Muscle of leg (tissue), 11 donors: ENCODE data around the gene IRF1. TPM values are rescaled to one million over a fixed set of nuclear protein-coding genes. Genes with fewer than 3 reads are reported as not detected.

Experiments
- DNase-seq: peaks from one replicate; pipeline ENCODE4 v3.0.0; 2013
- H3K27ac ChIP-seq: one replicate; pipeline ENCODE4 v1.5.1; 2013; ENCODE audit warnings: mild to moderate bottlenecking, low read length, control low read depth
- H3K27me3 ChIP-seq: one replicate; pipeline ENCODE4 v1.6.1; 2013; ENCODE audit warnings: low read length; ENCODE audit not compliant: control insufficient read depth, insufficient read depth
- H3K36me3 ChIP-seq: one replicate; pipeline ENCODE4 v1.6.1; 2013; ENCODE audit warnings: low read length; ENCODE audit not compliant: control insufficient read depth, insufficient read depth
- H3K4me1 ChIP-seq: one replicate; pipeline ENCODE4 v1.6.1; 2013; ENCODE audit warnings: low read length; ENCODE audit not compliant: control insufficient read depth, insufficient read depth
- H3K4me3 ChIP-seq: one replicate; pipeline ENCODE4 v1.5.1; 2013; ENCODE audit warnings: low read length, control low read depth
- H3K9me3 ChIP-seq: replicated peaks from 2 replicates; pipeline ENCODE4 v1.6.1; 2013; ENCODE audit warnings: low read depth, low read length; ENCODE audit not compliant: control insufficient read depth
- WGBS: methylation state at CpG from one replicate; pipeline ENCODE4 v1.1.5; 2013; ENCODE audit warnings: missing lambda C conversion rate; ENCODE audit not compliant: insufficient coverage; 5-methylcytosine and 5-hydroxymethylcytosine counted together
- polyA plus RNA-seq, 8 donors: library from polyadenylated mRNA; unstranded; fragments of 120-200 nt; gene quantifications; one replicate each; pipeline versions ENCODE4 v1.2.1 to v1.2.3, GENCODE V29; 2013; ENCODE audit warnings: inconsistent platforms in 1 of 8, low replicate concordance in 1 of 8; ENCODE audit not compliant: insufficient read length in 8 of 8, insufficient read depth in 1 of 8
- total RNA-seq: library from RNA; stranded (reverse); fragments of 120-200 nt; gene quantifications from one replicate; pipeline ENCODE4 v1.2.4, GENCODE V29; 2013

IRF1 gene
- total and polyA plus RNA-seq, 9 donors, result 3.7 to 12.8 (median 9.0) TPM

DNA sequence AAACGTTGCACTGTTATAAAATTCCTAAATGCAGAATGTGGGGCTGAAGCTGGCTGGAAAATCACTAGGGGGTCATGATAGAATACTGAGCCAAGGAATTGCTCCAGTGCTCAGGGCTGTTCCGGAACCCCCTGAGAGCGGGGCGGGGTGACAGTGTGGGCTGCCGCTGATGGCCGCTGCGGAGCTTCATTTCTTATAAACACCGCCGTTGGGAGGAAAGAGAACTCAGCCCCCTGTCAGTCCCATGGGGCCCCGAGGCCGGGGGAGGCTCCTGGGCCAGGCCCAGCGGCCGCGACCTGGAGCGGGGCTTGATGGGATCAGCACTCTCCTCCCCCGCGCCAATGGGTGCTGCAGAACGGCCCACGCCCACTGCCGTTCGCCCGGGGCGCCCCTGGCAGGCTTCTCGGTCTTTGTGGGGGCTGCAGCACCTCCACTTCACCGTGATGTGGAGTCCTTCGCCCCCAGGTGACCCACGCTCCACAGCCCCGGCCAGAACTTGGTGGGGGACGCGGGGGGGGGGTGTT, 5.2 kb upstream of the IRF1 start:
- H3K4me1 ChIP-seq, result peaks cover 47% of the 10 kb centered on the region
- peaks cover 2% of the 10 kb centered on the region for H3K27me3 ChIP-seq
- peak overlapping the region; percentile 98 for H3K27ac ChIP-seq
- H3K4me3 ChIP-seq, result peak overlapping the region; percentile 82
- WGBS, result under 1% methylated on average over 27 of the region's 30 CpGs
- no peaks in the 10 kb centered on the region for H3K9me3 ChIP-seq
- no peaks in the 10 kb centered on the region for H3K36me3 ChIP-seq
- DNase-seq, result peak; percentile 92

DNA sequence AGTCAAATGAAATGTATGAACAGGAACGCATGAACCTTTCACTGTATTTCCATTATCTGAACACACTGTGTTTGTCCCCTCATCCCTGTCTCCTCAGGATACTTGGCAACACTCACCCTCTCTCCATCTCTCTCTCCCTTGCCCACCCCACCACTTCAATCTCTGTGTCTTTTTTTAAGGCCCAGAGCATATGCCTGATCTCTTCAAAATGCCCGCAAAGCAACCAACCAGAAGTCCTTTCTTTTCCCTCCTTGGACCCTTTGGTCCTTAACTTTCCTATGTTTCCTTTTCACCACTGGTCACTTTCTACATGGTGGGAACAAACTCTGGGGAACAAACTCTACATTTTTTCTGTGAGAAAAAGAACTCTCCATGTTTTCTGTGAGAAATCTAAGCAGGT, 3.2 kb upstream of the IRF1 start:
- Histone ChIP-seq H3K27ac (no peak overlapping the region), H3K36me3 (peaks cover 5% of the 10 kb centered on the region), H3K4me3 (no peak overlapping the region), H3K9me3 (no peaks in the 10 kb centered on the region), H3K27me3 (peaks cover 2% of the 10 kb centered on the region), H3K4me1 (peaks cover 60% of the 10 kb centered on the region)
- peak; percentile 4 for DNase-seq
- WGBS, result 79% methylated on average over 2 of the region's 2 CpGs

DNA sequence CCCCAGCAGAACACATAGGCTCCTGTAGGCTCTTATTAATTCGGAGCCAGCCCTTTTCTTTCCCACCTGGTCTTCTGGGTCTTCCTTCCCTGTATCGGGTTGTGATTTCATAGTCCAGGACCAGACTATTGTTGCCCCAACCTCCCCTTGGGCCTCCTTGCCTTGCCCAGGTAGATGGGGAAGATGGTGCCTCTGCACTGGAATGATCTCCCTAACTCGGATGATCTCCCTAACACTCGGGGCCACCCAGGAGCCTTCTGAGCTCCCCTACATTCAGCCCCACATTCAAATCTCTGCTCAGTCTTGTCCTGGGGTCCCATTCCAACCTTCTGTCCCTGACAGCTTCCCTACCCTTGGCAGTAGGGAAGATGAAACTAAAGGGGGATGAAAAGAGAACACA, 2.7 kb upstream of the IRF1 start:
- WGBS, result no CpG with 5 or more reads among the region's 4 CpGs
- Histone ChIP-seq H3K4me1 (peaks cover 60% of the 10 kb centered on the region), H3K4me3 (no peak overlapping the region), H3K27me3 (peaks cover 2% of the 10 kb centered on the region), H3K27ac (no peak overlapping the region), H3K9me3 (no peaks in the 10 kb centered on the region), H3K36me3 (peaks cover 10% of the 10 kb centered on the region)
- peak; percentile 3 for DNase-seq

DNA sequence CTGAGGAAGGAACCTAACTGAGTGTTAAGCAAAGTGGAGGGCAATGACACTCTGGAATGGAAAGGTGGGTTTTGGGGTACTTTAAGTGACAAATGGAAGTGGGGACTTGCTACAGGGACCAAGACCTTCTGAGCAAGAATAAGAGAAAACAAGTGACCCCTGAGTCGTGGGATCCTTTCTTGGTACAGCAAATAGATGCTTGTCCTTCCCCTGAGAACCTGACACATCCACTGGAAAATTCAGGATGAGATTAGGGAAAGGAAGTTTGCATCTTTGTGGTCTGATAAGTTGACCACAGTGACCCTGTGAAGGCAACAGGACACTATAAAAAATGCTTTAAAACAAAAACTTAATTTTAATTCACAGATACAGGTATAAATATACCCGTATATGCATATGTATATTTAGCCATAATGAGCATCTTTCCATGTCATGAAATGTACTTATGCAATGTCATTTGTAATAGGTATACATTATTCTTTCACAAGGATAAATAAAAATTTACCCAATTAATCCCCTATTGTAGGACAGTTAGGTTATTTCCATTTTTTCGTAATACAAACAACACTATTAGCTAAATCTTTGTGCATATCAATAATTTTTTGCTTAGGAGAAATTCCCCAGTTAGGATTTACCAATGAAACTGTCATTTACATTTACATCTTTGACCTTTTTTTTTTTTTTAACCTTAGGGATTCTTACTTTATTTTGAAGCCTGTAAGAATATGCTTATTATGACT, 2.0 kb upstream of the IRF1 start:
- Histone ChIP-seq H3K27me3 (peaks cover 2% of the 10 kb centered on the region), H3K9me3 (no peaks in the 10 kb centered on the region), H3K36me3 (peaks cover 16% of the 10 kb centered on the region), H3K4me1 (peaks cover 59% of the 10 kb centered on the region), H3K4me3 (no peak overlapping the region), H3K27ac (no peak overlapping the region)
- DNase-seq, result peak; percentile 3
- WGBS, result 20% methylated on average over 1 of the region's 3 CpGs

DNA sequence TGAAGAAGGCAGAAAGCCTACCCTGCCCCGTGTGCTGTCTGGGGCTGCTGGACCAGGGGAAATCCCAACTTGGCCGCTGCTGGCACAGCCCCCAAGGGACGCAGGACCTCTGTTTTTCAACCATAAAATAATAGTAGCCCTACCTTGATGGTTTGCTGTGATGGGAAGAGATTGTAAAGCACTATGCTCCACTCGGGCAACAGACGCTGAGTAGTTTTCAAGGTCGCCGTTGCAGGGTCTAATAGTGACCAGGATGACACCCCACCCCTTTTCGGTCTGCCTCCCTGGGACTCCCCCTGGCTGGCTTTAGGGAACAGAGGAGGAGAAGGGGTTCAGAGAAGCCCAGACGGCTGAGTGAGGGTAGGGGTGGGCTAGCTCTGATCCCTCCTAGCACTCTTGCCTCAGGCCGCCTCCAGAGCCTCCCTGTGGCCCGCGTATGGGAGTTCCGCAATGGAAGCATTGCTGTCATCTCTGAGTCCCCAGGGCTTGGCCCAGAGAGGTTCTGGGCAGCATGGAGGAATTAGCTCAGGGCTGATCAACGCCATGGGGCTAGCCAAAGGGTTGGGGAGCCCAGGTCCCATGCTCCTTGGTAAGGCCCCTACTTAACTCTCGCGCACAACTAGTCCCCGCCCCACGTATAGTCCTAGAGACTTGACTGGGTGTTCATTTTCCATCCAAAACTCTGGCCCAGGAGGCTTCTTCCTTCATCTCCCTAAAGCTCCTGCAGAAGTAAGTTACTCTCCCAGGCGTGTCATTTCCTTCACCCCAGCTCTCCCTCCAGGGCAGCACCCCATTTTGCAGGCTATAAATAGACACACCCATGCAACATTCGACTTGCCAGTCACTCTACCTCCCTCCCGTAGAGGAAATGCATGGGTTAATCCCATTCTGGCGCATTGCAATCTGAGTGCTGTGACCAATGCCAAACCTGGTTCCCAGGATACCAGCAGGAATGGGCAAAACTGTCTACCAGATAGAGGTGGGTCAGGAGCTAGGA, 1.1 kb upstream of the IRF1 start:
- Histone ChIP-seq H3K27ac (peak overlapping the region; percentile 92), H3K9me3 (no peaks in the 10 kb centered on the region), H3K4me3 (peak overlapping the region; percentile 70), H3K4me1 (peaks cover 52% of the 10 kb centered on the region), H3K36me3 (peaks cover 25% of the 10 kb centered on the region), H3K27me3 (peaks cover 2% of the 10 kb centered on the region)
- 56% methylated on average over 13 of the region's 22 CpGs for WGBS
- DNase-seq, result peak; percentile 29

DNA sequence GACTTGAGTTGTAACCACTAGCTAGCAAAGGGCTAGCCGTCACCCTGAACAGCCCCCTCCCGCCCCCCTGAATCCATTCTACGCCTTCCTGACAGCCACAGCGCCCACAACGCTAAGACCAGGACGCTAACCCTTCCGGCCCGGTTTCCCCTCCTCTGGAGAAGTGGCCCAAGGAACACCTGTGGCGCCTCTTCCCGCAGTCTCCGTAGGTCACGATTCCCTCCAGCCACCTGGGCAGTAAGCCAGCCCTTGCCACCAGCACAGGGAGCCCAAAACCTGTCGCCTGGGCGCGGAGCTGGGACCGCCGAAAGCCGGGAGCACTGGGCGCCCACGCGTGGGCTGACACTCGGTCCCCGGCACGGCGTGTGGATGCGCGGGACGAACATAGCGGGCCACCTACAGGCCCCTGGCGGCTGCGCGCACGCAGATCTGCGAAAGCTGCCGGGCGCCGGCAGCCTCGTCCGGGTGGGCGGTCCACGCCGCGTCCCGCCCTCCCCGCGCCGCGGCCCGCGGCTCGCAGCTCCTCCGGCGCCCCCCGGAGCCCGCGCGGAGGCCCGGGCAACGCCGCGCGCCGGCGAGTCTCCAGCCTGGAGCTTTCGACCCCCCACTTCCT, 596 bp downstream of the IRF1 start:
- no peaks in the 10 kb centered on the region for H3K9me3 ChIP-seq
- H3K4me3 ChIP-seq, result peak overlapping the region; percentile 83
- H3K27me3 ChIP-seq, result peaks cover 2% of the 10 kb centered on the region
- H3K4me1 ChIP-seq, result peaks cover 38% of the 10 kb centered on the region
- peaks cover 41% of the 10 kb centered on the region for H3K36me3 ChIP-seq
- peak overlapping the region; percentile 91 for H3K27ac ChIP-seq
- peak; percentile 82 for DNase-seq
- WGBS, result under 1% methylated on average over 65 of the region's 65 CpGs

DNA sequence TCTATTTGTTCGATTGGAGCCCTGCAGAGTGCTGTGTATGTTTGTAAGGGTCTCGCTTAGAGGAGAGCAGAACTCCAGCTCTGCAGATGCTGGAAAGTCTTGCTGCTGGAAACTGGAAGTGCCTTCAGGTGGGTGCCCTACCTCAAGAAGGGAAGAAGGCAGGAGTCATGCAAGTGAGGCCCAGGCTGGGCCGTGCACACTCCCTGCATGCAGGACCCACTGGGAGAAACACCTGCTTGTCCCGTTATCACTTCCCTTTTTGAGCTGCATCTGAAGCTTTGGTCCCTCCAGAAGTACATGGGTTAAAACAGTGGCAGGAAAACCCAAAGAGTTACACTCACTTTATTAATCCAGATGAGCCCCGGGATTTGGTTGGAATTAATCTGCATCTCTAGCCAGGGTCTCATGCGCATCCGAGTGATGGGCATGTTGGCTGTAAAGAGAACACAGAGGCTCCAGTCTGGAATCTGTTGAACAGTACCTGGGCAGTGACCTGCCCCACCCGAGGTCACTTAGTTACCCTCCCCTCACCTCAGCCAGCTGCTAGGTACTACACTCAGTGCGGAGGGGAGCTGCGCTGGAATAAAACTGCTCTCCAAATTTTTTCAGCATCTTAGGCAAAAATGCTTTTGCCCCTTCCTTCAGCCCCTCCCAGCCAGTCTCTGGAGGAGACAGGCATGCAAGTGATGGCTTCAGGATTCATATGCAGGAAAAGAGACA, 1.4 kb downstream of the IRF1 start:
- H3K4me1 ChIP-seq, result peaks cover 34% of the 10 kb centered on the region
- H3K27me3 ChIP-seq, result peaks cover 2% of the 10 kb centered on the region
- peaks cover 45% of the 10 kb centered on the region for H3K36me3 ChIP-seq
- 45% methylated on average over 7 of the region's 10 CpGs for WGBS
- H3K4me3 ChIP-seq, result peak overlapping the region; percentile 83
- H3K9me3 ChIP-seq, result no peaks in the 10 kb centered on the region
- DNase-seq, result peak; percentile 8
- peak overlapping the region; percentile 45 for H3K27ac ChIP-seq

DNA sequence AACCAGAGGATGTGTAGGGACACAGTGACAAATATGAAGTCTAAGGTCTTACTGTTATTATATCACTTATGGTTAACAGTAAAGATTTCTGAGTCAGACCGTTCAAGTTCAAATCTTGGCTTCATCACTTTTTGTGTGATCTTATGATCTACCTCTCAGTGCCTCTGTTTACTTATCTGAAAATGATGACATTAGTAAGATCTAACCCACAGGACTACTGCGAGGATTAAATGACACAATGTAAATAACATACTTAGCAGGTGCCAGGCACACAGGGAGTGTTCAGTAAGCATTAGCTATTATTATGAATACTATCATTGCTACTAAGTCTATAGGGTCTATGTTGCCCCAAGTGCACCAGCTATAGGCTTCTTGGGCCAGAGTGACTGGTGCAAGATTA, 2.0 kb downstream of the IRF1 start:
- peaks cover 52% of the 10 kb centered on the region for H3K36me3 ChIP-seq
- peak overlapping the region; percentile 83 for H3K4me3 ChIP-seq
- H3K27ac ChIP-seq, result no peak overlapping the region
- DNase-seq, result no peak
- H3K4me1 ChIP-seq, result peaks cover 32% of the 10 kb centered on the region
- WGBS, result no CpG with 5 or more reads among the region's 2 CpGs
- no peaks in the 10 kb centered on the region for H3K9me3 ChIP-seq
- H3K27me3 ChIP-seq, result peaks cover 2% of the 10 kb centered on the region

DNA sequence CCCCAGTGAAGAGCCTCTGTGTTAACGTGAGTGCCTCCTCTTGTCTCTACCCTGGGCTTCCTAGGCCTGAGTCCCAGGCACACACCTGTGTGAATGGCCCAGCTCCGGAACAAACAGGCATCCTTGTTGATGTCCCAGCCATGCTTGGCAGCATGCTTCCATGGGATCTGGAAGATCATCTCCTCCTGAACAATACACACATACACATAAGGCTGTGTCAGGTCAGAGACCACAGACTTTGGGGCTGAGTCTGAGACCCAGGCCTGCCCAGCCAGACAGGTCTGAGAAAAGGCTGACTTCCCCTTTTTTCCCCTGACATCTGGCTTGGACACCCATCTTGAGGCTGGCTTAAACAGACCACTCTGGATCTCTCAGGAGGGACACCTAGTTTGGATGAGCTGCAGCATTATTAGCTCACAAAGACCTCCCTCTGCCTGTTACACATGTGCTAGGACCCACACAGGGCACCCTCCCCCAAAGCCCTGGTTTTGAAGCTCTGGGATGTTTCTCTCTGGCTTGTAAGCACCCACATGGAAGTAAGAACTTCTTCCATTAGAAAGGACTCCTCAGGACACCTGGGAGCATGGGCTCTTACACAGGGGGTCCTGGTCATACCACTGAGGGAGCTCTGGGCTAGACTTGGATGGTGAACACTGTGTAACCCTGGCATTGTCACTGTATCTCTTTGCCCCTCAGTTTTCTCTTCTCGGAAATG, 2.6 kb downstream of the IRF1 start:
- H3K4me3 ChIP-seq, result no peak overlapping the region
- 93% methylated on average over 2 of the region's 3 CpGs for WGBS
- DNase-seq, result peak; percentile 12
- peaks cover 2% of the 10 kb centered on the region for H3K27me3 ChIP-seq
- H3K27ac ChIP-seq, result no peak overlapping the region
- H3K36me3 ChIP-seq, result peaks cover 58% of the 10 kb centered on the region
- H3K9me3 ChIP-seq, result no peaks in the 10 kb centered on the region
- peaks cover 32% of the 10 kb centered on the region for H3K4me1 ChIP-seq
